ENCODE results near the gene NCKAP5.

- no peak for TF ChIP-seq TAF1 (IDR thresholded peaks at IDR 0.05; ENCODE audit: borderline replicate concordance, insufficient read depth, low read length)
- TF ChIP-seq REST (IDR thresholded peaks at IDR 0.05; ENCODE audit: insufficient read depth in 1 of 2, low read depth in 2 of 2, low read length in 2 of 2): no peak
- no peak for TF ChIP-seq POLR2AphosphoS5 (IDR thresholded peaks at IDR 0.05; ENCODE audit: low read depth, low read length)
- no peak for TF ChIP-seq SIN3A (IDR thresholded peaks at IDR 0.05; ENCODE audit: borderline replicate concordance, insufficient read depth, low read length)
Observed at GRCh38 chr2:133148187-133148586, 420.1 kb downstream of the NCKAP5 start.

All from PFSK-1 (cell line).